Lower lobe of right lung (tissue), 2 donors: ENCODE measurements around the gene RGR. TPM values are rescaled to one million over a fixed set of nuclear protein-coding genes. Genes with fewer than 3 reads are reported as not detected.
A peak's percentile ranks its signal among the peaks of the same experiment; 100 is the strongest.

ENCODE experiments used
- ATAC-seq, 2 donors: fragments of 200-7000 bp; cut with Tn5 transposase; one replicate each; pipeline ENCODE4 v1.9.1; 2020 to 2022; ENCODE audit warnings: mild to moderate bottlenecking in 2 of 2, moderate library complexity in 2 of 2
- DNase-seq: peaks from one replicate; pipeline ENCODE4 v3.0.0-alpha.2; 2020
- H3K27ac ChIP-seq: fragments of 200-600 bp; one replicate; pipeline ENCODE4 v1.8.0; 2022
- H3K27me3 ChIP-seq: fragments of 200-600 bp; one replicate; pipeline ENCODE4 v1.8.0; 2022; ENCODE audit warnings: low read depth
- H3K36me3 ChIP-seq: fragments of 200-600 bp; one replicate; pipeline ENCODE4 v1.8.0; 2022; ENCODE audit warnings: mild to moderate bottlenecking
- H3K4me1 ChIP-seq: fragments of 200-600 bp; one replicate; pipeline ENCODE4 v1.8.0; 2022
- H3K4me3 ChIP-seq: fragments of 200-600 bp; one replicate; pipeline ENCODE4 v1.8.0; 2022; ENCODE audit warnings: mild to moderate bottlenecking
- H3K9me3 ChIP-seq: fragments of 200-600 bp; one replicate; pipeline ENCODE4 v1.8.0; 2022
- intact Hi-C: fragments of 100-400 bp; cut with DNase I; formaldehyde crosslinking; loops from one replicate; pipeline ENCODE4 v1.11.0; 2022
- total RNA-seq: library from RNA; stranded (reverse); fragmentation: NEBNext Ultra II Directional; extraction: Animal tissue kit (Norgen Biotek cat#: 25700); gene quantifications from one replicate; pipeline ENCODE4 v1.2.1, GENCODE V29; 2021
- TF ChIP-seq, protein P1 (sequence below): fragments of 200-600 bp; IDR thresholded peaks from one replicate; pipeline ENCODE4 v1.8.0; 2022; ENCODE audit warnings: antibody characterized with exemption, mild to moderate bottlenecking
- donor health status: DM: no; HTN: yes; CAD: no; lungs with severe emphysema.

RGR gene
- total RNA-seq, 1 donor from 2014 or later, result not detected

GRCh38 chr10:84204610-84205009 is 40.2 kb upstream of the RGR start:
- H3K4me3 ChIP-seq, result no peak overlapping the region
- TF ChIP-seq, protein P1, sequence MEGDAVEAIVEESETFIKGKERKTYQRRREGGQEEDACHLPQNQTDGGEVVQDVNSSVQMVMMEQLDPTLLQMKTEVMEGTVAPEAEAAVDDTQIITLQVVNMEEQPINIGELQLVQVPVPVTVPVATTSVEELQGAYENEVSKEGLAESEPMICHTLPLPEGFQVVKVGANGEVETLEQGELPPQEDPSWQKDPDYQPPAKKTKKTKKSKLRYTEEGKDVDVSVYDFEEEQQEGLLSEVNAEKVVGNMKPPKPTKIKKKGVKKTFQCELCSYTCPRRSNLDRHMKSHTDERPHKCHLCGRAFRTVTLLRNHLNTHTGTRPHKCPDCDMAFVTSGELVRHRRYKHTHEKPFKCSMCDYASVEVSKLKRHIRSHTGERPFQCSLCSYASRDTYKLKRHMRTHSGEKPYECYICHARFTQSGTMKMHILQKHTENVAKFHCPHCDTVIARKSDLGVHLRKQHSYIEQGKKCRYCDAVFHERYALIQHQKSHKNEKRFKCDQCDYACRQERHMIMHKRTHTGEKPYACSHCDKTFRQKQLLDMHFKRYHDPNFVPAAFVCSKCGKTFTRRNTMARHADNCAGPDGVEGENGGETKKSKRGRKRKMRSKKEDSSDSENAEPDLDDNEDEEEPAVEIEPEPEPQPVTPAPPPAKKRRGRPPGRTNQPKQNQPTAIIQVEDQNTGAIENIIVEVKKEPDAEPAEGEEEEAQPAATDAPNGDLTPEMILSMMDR, result no peak
- intact Hi-C loops, result no loop called here

DNA sequence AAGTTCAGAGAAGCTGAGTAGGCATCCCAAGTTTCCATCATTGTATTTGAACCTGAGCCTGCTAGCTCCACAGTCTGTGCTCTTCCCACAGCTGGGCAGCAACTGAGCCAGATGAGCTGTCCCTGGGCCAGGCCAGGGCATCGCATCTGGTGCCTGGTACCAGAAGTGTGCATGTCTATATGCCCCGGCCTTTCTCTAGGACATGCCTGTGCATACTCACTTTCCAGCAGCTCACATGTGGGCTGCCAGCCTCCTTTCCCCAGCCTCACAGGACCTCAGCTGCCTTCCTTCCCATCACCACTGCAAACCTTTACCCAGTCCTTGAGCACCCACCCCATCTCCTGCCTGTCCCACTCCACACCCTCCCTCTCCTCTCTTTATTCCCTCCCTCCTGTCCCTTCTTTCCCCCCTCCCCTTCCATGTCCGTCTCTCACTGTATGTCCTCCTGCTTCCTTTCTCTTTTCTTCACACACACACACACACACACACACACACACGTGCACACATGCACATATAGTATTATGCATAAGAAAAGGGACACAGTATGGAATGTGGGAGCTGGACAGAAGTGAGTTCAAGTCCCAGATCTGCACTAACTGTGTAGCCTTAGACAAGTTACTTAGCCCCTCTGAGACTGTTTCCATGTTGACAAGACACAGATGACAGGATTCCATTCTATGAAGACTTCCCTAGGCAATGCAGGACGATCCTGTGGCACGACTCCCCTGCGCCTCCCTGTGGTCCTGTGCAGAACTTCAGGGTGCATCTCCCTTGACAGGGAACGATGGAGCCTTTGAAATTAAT is 39.6 kb upstream of the RGR start:
- no peaks in the 10 kb centered on the region for H3K9me3 ChIP-seq
- DNase-seq (no peak), ATAC-seq (peak; percentile 62 to 65)
- no peaks in the 10 kb centered on the region for H3K36me3 ChIP-seq
- intact Hi-C loops, result no loop called here
- no peak overlapping the region for H3K27ac ChIP-seq
- TF ChIP-seq, protein P1, result peak; percentile 58
- H3K4me3 ChIP-seq, result no peak overlapping the region
- H3K4me1 ChIP-seq, result no peaks in the 10 kb centered on the region
- H3K27me3 ChIP-seq, result peaks cover 5% of the 10 kb centered on the region

More at GRCh38 chr10:84204610-84205009, 40.2 kb upstream of the RGR start:
- Histone ChIP-seq H3K9me3 (no peaks in the 10 kb centered on the region), H3K27ac (no peak overlapping the region), H3K36me3 (no peaks in the 10 kb centered on the region), H3K27me3 (peaks cover 5% of the 10 kb centered on the region), H3K4me1 (no peaks in the 10 kb centered on the region)
- ATAC-seq (no peak), DNase-seq (no peak)

GRCh38 chr10:84205853-84206525 is 38.9 kb upstream of the RGR start:
- DNase-seq, result no peak
- intact Hi-C loops, result no loop called here

DNA sequence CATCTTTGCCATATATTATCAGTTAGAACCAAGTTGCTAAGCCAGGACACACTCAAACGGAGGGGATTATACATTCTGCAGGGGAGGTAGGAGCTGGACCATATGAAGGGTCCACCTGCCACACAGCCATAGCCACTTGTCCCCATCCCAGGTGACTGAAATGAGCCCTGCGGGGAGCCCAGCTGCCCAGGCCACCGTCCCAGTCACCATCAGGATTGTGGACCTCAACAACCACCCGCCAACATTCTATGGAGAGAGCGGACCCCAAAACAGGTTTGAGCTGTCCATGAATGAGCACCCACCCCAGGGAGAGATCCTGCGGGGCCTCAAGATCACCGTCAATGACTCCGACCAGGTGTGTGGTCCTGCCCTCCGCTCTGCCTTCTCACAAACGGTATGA is 36.8 kb upstream of the RGR start:
- H3K36me3 ChIP-seq, result no peaks in the 10 kb centered on the region
- H3K9me3 ChIP-seq, result no peaks in the 10 kb centered on the region
- H3K27ac ChIP-seq, result no peak overlapping the region
- DNase-seq, result no peak
- ATAC-seq, result no peak
- H3K4me3 ChIP-seq, result no peak overlapping the region
- intact Hi-C loops, result no loop called here
- peaks cover 5% of the 10 kb centered on the region for H3K27me3 ChIP-seq
- H3K4me1 ChIP-seq, result no peaks in the 10 kb centered on the region
- TF ChIP-seq, protein P1, result no peak

More at GRCh38 chr10:84205853-84206525, 38.9 kb upstream of the RGR start:
- Histone ChIP-seq H3K4me3 (no peak overlapping the region), H3K36me3 (no peaks in the 10 kb centered on the region), H3K27ac (no peak overlapping the region), H3K27me3 (peaks cover 5% of the 10 kb centered on the region), H3K4me1 (no peaks in the 10 kb centered on the region), H3K9me3 (no peaks in the 10 kb centered on the region)
- no peak for ATAC-seq
- TF ChIP-seq, protein P1, result no peak

DNA sequence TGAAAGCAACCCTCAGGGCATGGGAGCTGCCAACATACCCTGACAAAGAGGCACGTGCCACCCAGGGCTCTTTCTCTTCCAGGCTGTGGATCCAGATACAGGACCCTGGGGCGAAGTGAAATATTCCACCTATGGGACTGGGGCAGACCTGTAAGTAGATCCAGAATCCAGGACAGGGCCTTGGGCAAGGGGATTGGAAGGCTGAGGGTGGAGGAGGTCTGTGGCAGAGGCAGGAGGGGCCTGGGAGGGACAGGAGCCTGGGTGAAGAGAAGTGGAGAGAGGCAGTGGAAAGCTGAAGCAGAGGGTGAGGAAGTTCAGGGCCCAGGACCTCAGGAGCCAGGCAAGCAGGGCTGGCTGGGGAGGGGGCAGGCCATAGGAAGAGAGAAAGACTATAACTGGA is 33.3 kb upstream of the RGR start:
- no peaks in the 10 kb centered on the region for H3K27me3 ChIP-seq
- H3K9me3 ChIP-seq, result no peaks in the 10 kb centered on the region
- H3K36me3 ChIP-seq, result no peaks in the 10 kb centered on the region
- H3K4me3 ChIP-seq, result no peak overlapping the region
- ATAC-seq (no peak), DNase-seq (no peak)
- TF ChIP-seq, protein P1, result no peak
- no peaks in the 10 kb centered on the region for H3K4me1 ChIP-seq
- intact Hi-C loops, result no loop called here
- H3K27ac ChIP-seq, result no peak overlapping the region
